ENCODE measurements around the gene MARCHF6.

DNA sequence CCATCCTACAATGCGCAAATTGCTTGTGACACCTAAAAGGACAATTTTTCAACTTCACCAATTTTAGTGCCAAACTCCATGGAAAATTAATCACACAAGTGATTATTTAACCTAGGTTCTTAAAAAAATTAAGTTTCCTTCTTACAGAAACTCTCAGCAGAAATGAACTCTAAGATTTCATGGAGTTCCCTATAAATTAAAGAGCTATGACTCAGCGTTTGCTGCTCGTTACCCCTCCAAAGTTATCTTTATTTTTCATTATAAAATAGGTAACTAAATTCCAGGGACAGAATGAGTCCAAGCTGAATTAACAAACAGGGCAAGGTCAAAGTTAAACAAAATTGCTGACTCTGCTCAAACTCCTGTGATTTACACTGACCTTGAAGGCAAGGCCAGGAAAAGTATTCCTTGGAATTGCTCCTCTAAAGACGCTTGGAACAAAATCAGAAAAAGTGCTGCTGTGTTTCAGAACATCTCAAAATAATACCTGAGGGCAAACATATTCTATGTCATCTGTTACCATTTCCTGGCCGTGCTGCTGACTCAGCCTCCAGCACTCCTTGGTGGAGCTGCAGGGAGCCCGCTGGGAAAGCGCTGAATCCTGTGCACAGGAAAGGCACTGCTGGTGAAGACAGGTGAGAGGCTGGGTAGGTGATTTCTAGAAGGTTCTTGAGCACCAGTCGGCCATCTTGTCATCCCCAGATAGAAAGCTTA, 43.3 kb upstream of the MARCHF6 start:
- TF ChIP-seq, protein P1, sequence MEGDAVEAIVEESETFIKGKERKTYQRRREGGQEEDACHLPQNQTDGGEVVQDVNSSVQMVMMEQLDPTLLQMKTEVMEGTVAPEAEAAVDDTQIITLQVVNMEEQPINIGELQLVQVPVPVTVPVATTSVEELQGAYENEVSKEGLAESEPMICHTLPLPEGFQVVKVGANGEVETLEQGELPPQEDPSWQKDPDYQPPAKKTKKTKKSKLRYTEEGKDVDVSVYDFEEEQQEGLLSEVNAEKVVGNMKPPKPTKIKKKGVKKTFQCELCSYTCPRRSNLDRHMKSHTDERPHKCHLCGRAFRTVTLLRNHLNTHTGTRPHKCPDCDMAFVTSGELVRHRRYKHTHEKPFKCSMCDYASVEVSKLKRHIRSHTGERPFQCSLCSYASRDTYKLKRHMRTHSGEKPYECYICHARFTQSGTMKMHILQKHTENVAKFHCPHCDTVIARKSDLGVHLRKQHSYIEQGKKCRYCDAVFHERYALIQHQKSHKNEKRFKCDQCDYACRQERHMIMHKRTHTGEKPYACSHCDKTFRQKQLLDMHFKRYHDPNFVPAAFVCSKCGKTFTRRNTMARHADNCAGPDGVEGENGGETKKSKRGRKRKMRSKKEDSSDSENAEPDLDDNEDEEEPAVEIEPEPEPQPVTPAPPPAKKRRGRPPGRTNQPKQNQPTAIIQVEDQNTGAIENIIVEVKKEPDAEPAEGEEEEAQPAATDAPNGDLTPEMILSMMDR (IDR thresholded peaks at IDR 0.05) = no peak
- TF ChIP-seq POLR2A (IDR thresholded peaks at IDR 0.05) = no peak
